ENCODE data around the gene HACD2. TPM values are rescaled to one million over a fixed set of nuclear protein-coding genes. Genes with fewer than 3 reads are reported as not detected.

The HACD2 gene
- total RNA-seq, 2 donors from 2014 or later: 22.4 to 31.3 TPM

DNA sequence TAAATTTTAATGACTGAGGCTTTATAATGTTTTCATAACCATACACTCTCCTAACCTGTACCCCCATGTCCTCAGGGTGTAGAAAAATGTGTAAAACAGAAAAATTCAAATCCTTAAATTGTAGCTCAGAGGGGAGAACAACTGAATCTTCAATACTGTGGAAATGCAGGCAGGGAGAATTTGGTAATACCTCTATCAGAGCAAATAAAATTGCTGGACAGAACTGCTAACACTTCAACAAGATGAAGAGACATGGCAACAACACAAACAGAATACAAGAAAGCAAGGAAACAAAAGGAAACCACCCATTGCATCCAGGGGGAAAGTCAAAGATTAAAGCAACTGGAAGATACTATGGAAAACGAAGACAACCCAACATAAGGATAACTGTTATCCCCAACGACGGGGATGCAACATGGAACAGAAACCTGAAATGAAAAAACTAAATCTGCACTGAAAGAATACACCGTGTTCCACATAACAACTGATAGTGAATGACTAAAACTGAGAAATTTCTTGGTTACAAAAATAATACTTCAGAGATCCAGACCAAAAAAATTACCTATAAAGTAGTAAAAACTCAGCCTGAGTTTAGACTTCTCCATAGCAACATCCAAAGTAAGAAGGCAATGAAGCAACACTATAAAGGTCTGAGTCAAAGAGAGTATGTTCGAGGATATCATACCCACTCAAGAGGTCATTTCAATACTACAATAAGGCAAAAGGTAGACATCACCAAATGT lies 48.5 kb downstream of the HACD2 start:
- H3K27ac Mint-ChIP-seq: peak overlapping the region; percentile 4
- H3K27me3 Mint-ChIP-seq: no peaks in the 10 kb centered on the region
- peak; percentile 80 for ATAC-seq (replicated peaks)
- peaks cover 6% of the 10 kb centered on the region for H3K36me3 Mint-ChIP-seq (ENCODE audit: low read depth)
- peaks cover 14% of the 10 kb centered on the region for H3K4me1 Mint-ChIP-seq
- no peak overlapping the region for H3K4me3 Mint-ChIP-seq
- H3K9me3 Mint-ChIP-seq: no peaks in the 10 kb centered on the region

- H3K4me3 Mint-ChIP-seq: no peak overlapping the region
Observed at GRCh38 chr3:123535580-123535979, 49.3 kb downstream of the HACD2 start.

GRCh38 chr3:123534264-123534663 lies 50.6 kb downstream of the HACD2 start:
- H3K4me1 Mint-ChIP-seq: peaks cover 9% of the 10 kb centered on the region

More at GRCh38 chr3:123535580-123535979, 49.3 kb downstream of the HACD2 start:
- Mint-ChIP-seq H3K27me3 (no peaks in the 10 kb centered on the region), H3K4me1 (peaks cover 14% of the 10 kb centered on the region), H3K27ac (peak overlapping the region; percentile 63), H3K36me3 (ENCODE audit: low read depth) (peaks cover 6% of the 10 kb centered on the region), H3K9me3 (no peaks in the 10 kb centered on the region)
- ATAC-seq (replicated peaks): no peak

DNA sequence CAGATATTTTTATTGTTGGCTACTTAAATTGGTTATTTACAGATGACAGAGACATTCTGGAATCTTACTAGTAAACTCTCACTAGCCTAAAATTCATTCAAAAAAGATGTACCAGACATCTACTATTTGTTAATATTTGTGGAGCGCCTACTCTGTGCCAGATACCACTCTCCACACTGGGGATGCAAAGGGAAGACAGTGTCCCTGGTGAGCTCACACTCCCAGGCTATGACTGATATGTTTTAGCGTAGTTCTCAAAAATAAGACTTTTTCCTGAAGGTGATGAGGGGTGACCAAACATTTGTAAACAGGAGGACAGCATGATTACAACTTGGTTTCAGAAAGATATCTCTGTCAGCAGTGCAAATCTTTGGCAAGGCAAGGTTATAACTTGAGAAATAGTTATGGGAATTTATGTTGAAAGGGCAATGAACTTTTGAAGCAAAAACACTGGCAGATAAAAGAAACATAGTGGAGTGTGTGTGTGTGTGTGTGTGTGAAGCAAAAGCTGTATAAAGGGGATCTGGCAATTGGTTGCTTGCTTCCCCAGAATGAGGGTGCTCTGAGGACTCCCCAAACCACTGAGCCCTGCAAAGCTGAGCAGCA lies 51.2 kb downstream of the HACD2 start:
- H3K4me3 Mint-ChIP-seq: no peak overlapping the region
- H3K9me3 Mint-ChIP-seq: no peaks in the 10 kb centered on the region
- H3K27me3 Mint-ChIP-seq: no peaks in the 10 kb centered on the region
- ATAC-seq (replicated peaks): no peak
- H3K36me3 Mint-ChIP-seq (ENCODE audit: low read depth): no peaks in the 10 kb centered on the region
- H3K27ac Mint-ChIP-seq: no peak overlapping the region
- peaks cover 9% of the 10 kb centered on the region for H3K4me1 Mint-ChIP-seq

More at GRCh38 chr3:123534264-123534663, 50.6 kb downstream of the HACD2 start:
- Mint-ChIP-seq H3K27ac (no peak overlapping the region), H3K27me3 (no peaks in the 10 kb centered on the region), H3K4me3 (no peak overlapping the region), H3K36me3 (ENCODE audit: low read depth) (no peaks in the 10 kb centered on the region), H3K9me3 (no peaks in the 10 kb centered on the region)
- no peak for ATAC-seq (replicated peaks)

GRCh38 chr3:123528130-123528529 lies 56.7 kb downstream of the HACD2 start:
- Mint-ChIP-seq H3K36me3 (ENCODE audit: low read depth) (peaks cover 52% of the 10 kb centered on the region), H3K9me3 (no peaks in the 10 kb centered on the region), H3K27ac (no peak overlapping the region), H3K27me3 (no peaks in the 10 kb centered on the region), H3K4me1 (peaks cover 7% of the 10 kb centered on the region), H3K4me3 (no peak overlapping the region)
- no peak for ATAC-seq (replicated peaks)

DNA sequence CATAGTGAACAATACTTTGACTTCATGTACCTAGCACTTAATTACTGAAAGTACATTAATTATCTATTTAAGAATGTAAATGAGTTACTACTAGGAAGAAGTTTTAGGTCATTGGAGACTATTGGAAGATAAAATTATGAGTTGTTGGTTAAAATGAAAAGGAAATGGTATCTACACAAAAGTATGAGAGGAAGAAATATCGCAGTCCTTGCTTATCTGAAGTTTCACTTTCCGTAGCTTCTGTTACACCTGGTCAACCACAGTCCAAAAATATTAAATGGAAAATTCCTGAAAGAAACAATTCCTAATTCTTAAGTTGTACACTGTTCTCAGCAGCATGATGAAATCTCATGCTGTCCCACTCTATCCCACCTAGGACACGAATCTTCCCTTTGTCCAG lies 57.8 kb downstream of the HACD2 start:
- no peak overlapping the region for H3K4me3 Mint-ChIP-seq
- H3K36me3 Mint-ChIP-seq (ENCODE audit: low read depth): peaks cover 58% of the 10 kb centered on the region
- H3K4me1 Mint-ChIP-seq: peaks cover 11% of the 10 kb centered on the region
- H3K27me3 Mint-ChIP-seq: no peaks in the 10 kb centered on the region
- ATAC-seq (replicated peaks): no peak
- H3K9me3 Mint-ChIP-seq: no peaks in the 10 kb centered on the region
- no peak overlapping the region for H3K27ac Mint-ChIP-seq

GRCh38 chr3:123526474-123526873 lies 58.4 kb downstream of the HACD2 start:
- H3K9me3 Mint-ChIP-seq: no peaks in the 10 kb centered on the region
- no peak overlapping the region for H3K27ac Mint-ChIP-seq
- peaks cover 58% of the 10 kb centered on the region for H3K36me3 Mint-ChIP-seq (ENCODE audit: low read depth)
- no peak overlapping the region for H3K4me3 Mint-ChIP-seq
- no peak for ATAC-seq (replicated peaks)
- H3K27me3 Mint-ChIP-seq: no peaks in the 10 kb centered on the region
- peaks cover 16% of the 10 kb centered on the region for H3K4me1 Mint-ChIP-seq

GRCh38 chr3:123525433-123525832 lies 59.4 kb downstream of the HACD2 start:
- Mint-ChIP-seq H3K27ac (no peak overlapping the region), H3K4me3 (no peak overlapping the region), H3K27me3 (no peaks in the 10 kb centered on the region), H3K36me3 (ENCODE audit: low read depth) (peaks cover 62% of the 10 kb centered on the region), H3K4me1 (peaks cover 17% of the 10 kb centered on the region), H3K9me3 (no peaks in the 10 kb centered on the region)
- peak; percentile 49 for ATAC-seq (replicated peaks)

DNA sequence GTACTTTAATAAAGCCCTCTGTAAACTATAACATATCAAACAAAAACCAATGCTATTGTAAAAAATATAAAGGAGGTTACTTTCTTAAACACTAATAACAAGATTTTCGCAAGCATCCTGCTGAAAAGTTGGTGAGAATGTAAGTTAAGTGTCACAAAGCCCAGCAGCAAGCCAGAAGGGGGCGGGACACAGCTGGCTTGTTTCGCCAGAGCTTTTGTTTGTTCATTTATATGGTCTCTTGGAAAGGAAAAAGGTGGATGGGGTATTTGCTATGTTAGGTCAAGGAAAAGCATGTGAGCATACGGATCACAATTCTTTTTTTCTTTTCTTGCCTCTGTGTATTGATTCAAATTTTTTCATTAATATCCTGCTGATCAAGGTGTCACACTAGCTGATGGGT lies 59.9 kb downstream of the HACD2 start:
- Mint-ChIP-seq H3K27me3 (no peaks in the 10 kb centered on the region), H3K9me3 (no peaks in the 10 kb centered on the region), H3K4me3 (no peak overlapping the region), H3K27ac (no peak overlapping the region), H3K4me1 (peaks cover 17% of the 10 kb centered on the region), H3K36me3 (ENCODE audit: low read depth) (peaks cover 62% of the 10 kb centered on the region)
- no peak for ATAC-seq (replicated peaks)

DNA sequence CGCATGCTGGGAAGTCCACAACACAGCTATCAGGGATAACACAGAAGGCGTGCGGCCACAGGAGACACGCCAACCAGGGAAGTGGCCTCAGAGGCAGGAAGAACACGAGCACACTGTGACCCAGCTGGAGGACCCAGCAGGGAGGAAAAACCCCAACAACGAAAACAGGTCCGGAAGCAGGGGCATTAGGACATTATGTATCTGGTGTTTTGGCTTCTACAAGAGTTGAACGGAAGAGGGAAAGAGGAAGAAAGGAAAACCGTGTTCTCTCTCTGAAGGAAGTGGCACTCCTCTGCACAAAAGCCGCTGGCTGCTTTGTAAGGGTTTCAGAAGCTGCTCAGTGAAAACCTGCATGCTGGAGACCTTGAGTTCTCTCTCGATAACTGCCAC lies 61.8 kb downstream of the HACD2 start:
- ATAC-seq (replicated peaks): no peak
- Mint-ChIP-seq H3K27ac (peak overlapping the region; percentile 51), H3K9me3 (no peaks in the 10 kb centered on the region), H3K36me3 (ENCODE audit: low read depth) (peaks cover 57% of the 10 kb centered on the region), H3K27me3 (no peaks in the 10 kb centered on the region), H3K4me1 (peaks cover 17% of the 10 kb centered on the region), H3K4me3 (no peak overlapping the region)

DNA sequence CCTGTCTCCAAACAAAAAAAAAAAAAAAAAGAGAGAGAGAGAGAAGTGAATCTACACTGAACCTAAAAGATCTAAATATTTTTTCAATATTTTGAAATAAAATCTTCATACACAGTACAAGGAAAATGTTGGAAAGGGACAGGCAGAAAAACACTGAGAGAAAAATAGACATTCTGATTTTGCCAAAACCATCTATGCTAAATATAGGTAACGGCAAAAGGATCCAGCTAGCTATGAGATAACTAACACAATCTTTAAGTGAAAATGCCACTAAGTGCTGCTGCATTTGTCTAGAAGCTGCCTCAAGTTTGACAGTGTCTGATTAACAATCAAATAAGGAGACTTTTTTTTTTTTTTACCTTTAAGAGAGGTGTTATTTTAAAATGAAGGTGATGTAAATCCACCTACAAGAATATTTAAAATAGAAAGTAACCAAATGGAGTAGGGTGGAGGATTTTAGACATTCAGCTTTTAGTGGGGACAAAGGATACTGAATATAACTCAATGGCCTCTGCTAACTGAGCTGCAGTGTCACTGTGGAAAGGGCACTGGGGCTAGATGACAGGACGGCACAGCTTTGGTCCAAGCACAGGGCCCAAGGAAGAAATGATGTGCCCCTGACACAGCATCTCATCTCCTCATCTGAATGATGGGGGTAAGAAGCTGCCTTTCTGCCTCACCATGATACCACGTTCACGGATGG lies 62.4 kb downstream of the HACD2 start:
- Mint-ChIP-seq H3K27me3 (no peaks in the 10 kb centered on the region), H3K4me3 (no peak overlapping the region), H3K9me3 (no peaks in the 10 kb centered on the region), H3K36me3 (ENCODE audit: low read depth) (peaks cover 52% of the 10 kb centered on the region), H3K4me1 (peaks cover 17% of the 10 kb centered on the region), H3K27ac (peak overlapping the region; percentile 51)
- ATAC-seq (replicated peaks): no peak

DNA sequence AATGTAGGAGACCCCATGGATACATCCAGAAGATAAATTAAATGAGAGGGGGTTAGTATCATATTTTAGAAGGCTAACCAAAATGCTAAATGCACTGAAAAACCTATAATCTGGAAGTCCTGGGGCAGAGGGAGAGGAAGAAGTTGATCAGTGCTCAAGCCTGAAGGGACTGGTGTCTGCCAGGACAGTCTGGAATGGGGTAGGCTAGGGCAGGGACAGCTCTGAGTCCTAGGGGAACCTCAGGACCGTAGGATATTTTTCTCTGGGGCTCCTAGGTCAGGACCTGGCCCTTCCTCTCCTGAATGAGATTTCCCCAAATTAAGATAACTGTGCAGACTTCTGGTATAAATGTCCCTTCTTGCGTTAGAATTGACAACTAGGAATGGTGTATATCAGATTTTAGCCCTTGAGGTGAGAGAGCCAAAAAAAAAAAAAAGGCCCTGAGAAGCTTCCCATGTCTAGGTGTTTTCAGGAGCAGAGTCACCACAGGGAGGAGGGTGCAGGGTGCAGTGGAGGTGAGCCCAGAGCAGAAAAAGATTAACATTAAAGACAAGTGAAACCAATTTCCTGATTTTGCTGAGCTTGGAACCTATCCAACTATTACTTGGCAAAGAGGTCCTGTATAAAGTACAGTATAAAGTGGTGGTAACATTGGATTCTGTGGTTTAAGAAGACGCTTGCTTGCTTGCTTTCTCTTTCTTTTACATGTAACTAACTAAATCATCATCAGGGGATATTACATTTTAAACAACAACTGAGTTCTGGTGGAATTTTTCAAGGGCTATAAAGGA lies 63.5 kb downstream of the HACD2 start:
- no peak overlapping the region for H3K4me3 Mint-ChIP-seq
- ATAC-seq (replicated peaks): no peak
- H3K27me3 Mint-ChIP-seq: no peaks in the 10 kb centered on the region
- H3K4me1 Mint-ChIP-seq: peaks cover 17% of the 10 kb centered on the region
- peaks cover 47% of the 10 kb centered on the region for H3K36me3 Mint-ChIP-seq (ENCODE audit: low read depth)
- H3K27ac Mint-ChIP-seq: peak overlapping the region; percentile 17
- no peaks in the 10 kb centered on the region for H3K9me3 Mint-ChIP-seq

DNA sequence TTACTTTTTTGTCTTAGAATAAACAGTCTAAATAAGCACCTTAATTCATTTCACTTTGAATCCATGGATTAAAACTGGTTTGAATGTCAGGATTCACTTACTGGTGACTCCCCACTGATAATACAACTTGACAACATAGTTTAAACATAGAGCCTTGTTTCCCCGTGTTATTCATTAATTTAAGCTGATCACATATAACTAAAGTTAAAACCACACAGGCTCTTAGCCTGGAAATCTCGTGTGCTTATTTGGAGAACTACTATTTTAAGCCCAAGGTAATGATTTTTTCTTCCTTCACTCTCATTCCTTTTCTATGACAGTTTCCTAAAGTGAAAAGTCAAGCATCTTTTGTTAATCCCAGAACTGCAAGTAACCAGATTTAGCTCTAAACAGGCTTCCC lies 64.2 kb downstream of the HACD2 start:
- Mint-ChIP-seq H3K9me3 (no peaks in the 10 kb centered on the region), H3K36me3 (ENCODE audit: low read depth) (peaks cover 40% of the 10 kb centered on the region), H3K4me3 (no peak overlapping the region), H3K27me3 (no peaks in the 10 kb centered on the region), H3K27ac (peak overlapping the region; percentile 12), H3K4me1 (peaks cover 17% of the 10 kb centered on the region)
- ATAC-seq (replicated peaks): no peak

DNA sequence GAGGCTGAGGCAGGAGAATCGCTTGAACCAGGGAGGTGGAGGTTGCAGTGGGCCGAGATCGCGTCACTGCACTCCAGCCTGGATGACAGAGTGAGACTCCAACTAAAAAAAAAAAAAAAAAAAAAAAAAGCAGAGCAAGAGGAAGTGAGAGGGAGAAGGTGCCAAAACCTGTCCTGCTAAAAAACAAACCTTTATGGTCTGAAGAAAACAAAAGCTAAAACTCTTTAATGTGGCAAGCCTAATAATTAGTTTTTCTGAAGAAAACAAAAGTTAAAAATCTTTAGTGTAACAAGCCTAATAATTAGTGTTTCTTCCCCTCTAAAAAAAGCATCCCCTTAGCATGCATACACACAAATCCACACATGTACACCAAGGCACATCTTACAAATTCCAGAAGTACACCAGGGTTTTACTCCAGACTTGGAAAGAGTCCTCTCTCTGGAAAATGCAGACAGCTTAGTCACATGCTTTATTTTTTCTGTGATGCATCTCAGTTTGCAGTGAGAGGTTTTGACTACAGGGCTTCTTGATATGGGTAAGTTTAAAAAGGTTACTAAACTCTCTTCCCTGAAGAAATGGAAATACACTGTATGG lies 65.9 kb downstream of the HACD2 start:
- H3K4me1 Mint-ChIP-seq: peaks cover 11% of the 10 kb centered on the region
- H3K9me3 Mint-ChIP-seq: no peaks in the 10 kb centered on the region
- no peaks in the 10 kb centered on the region for H3K27me3 Mint-ChIP-seq
- no peak for ATAC-seq (replicated peaks)
- no peak overlapping the region for H3K27ac Mint-ChIP-seq
- H3K36me3 Mint-ChIP-seq (ENCODE audit: low read depth): peaks cover 30% of the 10 kb centered on the region
- H3K4me3 Mint-ChIP-seq: no peak overlapping the region

Measured in activated T-helper 17 cell treated with anti-CD3 and anti-CD28 coated beads, Interleukin-2, amount 50 U/mL, for 72 hours (primary cell).